Hepatocyte (in vitro differentiated cells): ENCODE measurements around the gene NBPF1.
"Not testable (repeated sequence)": the region's sequence is repeated elsewhere in the genome, so short reads cannot be mapped to it uniquely, and the experiment has no call there.

Experiments
- EZH2 ChIP-seq: fragments of 200-600 bp; sonication (generic); IDR thresholded peaks from 2 replicates; pipeline ENCODE4 v1.6.1; 2016; ENCODE audit warnings: antibody characterized with exemption, mild to moderate bottlenecking, borderline replicate concordance
- TF ChIP-seq, protein P1 (sequence below): fragments of 200-600 bp; sonication (generic); IDR thresholded peaks from 2 replicates; pipeline ENCODE4 v1.5.1; 2016; ENCODE audit warnings: antibody characterized with exemption, mild to moderate bottlenecking; ENCODE audit not compliant: poor library complexity

DNA sequence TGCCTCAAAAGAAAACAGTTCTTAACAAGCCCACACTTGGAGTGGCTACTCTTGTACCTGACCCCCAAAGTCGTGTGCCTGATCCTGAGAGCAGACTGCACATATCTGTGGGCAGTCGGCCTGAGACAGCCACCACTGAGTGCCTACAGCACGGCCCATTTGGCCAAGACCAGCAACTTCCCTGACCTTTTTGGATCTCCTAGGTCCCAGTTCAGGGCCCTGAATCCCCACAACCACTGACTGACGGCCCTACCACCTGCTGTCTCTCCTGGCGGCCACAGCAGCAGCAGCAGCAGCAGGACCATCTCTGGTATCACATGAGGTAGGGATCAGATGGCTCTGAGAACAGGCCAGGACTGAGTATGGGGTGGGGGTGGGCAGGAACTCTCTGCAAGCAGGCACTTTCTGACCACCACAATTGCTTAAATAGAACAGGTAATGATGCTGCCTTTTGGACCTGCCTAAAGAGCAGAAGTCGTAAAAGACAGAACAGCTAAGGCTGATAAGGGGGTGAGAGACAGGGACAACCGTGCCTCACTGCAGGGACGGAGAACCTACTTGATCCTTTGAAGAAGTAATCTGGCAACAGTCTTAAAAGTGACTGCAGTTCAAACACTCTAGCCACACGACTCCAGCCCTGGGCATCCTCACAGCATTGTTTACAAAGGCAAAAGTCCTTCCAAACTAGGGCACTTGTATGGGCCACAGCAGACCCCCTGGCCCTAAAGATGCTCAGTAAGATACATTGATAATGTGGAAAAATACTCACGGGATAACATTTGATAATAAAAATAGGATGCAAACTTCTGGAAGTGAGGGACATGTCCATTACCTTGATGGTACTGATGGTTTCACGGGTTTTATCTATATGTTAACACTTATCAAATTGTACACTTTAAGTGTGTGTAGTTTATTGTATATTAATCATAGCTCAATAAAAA lies 26.0 kb upstream of the NBPF1 start:
- TF ChIP-seq, protein P1, sequence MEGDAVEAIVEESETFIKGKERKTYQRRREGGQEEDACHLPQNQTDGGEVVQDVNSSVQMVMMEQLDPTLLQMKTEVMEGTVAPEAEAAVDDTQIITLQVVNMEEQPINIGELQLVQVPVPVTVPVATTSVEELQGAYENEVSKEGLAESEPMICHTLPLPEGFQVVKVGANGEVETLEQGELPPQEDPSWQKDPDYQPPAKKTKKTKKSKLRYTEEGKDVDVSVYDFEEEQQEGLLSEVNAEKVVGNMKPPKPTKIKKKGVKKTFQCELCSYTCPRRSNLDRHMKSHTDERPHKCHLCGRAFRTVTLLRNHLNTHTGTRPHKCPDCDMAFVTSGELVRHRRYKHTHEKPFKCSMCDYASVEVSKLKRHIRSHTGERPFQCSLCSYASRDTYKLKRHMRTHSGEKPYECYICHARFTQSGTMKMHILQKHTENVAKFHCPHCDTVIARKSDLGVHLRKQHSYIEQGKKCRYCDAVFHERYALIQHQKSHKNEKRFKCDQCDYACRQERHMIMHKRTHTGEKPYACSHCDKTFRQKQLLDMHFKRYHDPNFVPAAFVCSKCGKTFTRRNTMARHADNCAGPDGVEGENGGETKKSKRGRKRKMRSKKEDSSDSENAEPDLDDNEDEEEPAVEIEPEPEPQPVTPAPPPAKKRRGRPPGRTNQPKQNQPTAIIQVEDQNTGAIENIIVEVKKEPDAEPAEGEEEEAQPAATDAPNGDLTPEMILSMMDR: not testable (repeated sequence)
- TF ChIP-seq EZH2: not testable (repeated sequence)
